AG08396 (cell line): ENCODE measurements around the gene TAAR2.
"Not testable (repeated sequence)": the region's sequence is repeated elsewhere in the genome, so short reads cannot be mapped to it uniquely, and the experiment has no call there.

Experiments
- DNase-seq: peaks from one replicate; pipeline ENCODE4 v3.0.0; 2012; ENCODE audit warnings: low spot score, mixed read lengths

Gene TAAR2

GRCh38 chr6:132624175-132624574, at the start of gene TAAR2:
TAAR2 (minus strand) TSS chr6:132624275; CDS start chr6:132624275, 0 bp downstream.
- no peak for DNase-seq

GRCh38 chr6:132673376-132674094, 49.5 kb upstream of the TAAR2 start:
- DNase-seq: no peak

GRCh38 chr6:132671295-132671694, 47.2 kb upstream of the TAAR2 start:
- DNase-seq: no peak

GRCh38 chr6:132669690-132670291, 45.7 kb upstream of the TAAR2 start:
- DNase-seq: peak; percentile 31

GRCh38 chr6:132666118-132666517, 42.0 kb upstream of the TAAR2 start:
- DNase-seq: no peak

- DNase-seq: no peak
Measured at GRCh38 chr6:132664309-132665034, 40.4 kb upstream of the TAAR2 start.

GRCh38 chr6:132663661-132664060, 39.6 kb upstream of the TAAR2 start:
- no peak for DNase-seq

GRCh38 chr6:132661906-132662305, 37.8 kb upstream of the TAAR2 start:
- DNase-seq: no peak

GRCh38 chr6:132659082-132659481, 35.0 kb upstream of the TAAR2 start, which contains the start of gene TAAR1:
TAAR1 (minus strand) TSS chr6:132659182; CDS start chr6:132646003, 13,179 bp downstream.
- no peak for DNase-seq

- DNase-seq: no peak
Measured at GRCh38 chr6:132651062-132651461, 27.0 kb upstream of the TAAR2 start.

GRCh38 chr6:132650429-132650828, 26.4 kb upstream of the TAAR2 start:
- DNase-seq: no peak

- no peak for DNase-seq
Measured at GRCh38 chr6:132648828-132649227, 24.8 kb upstream of the TAAR2 start.

GRCh38 chr6:132648356-132648755, 24.3 kb upstream of the TAAR2 start:
- peak; percentile 18 for DNase-seq

- no peak for DNase-seq
Measured at GRCh38 chr6:132643547-132643946, 19.5 kb upstream of the TAAR2 start.

GRCh38 chr6:132637135-132637534, 13.1 kb upstream of the TAAR2 start:
- not testable (repeated sequence) for DNase-seq

- not testable (repeated sequence) for DNase-seq
Measured at GRCh38 chr6:132635906-132636305, 11.8 kb upstream of the TAAR2 start.

- not testable (repeated sequence) for DNase-seq
Measured at GRCh38 chr6:132635288-132635687, 11.2 kb upstream of the TAAR2 start.

- DNase-seq: no peak
Measured at GRCh38 chr6:132634796-132635195, 10.7 kb upstream of the TAAR2 start.

GRCh38 chr6:132633362-132633761, 9.3 kb upstream of the TAAR2 start:
- DNase-seq: no peak

- no peak for DNase-seq
Measured at GRCh38 chr6:132623106-132623845, 799 bp downstream of the TAAR2 start.

GRCh38 chr6:132616677-132617076, 7.4 kb downstream of the TAAR2 start:
- no peak for DNase-seq

GRCh38 chr6:132614554-132614953, 9.5 kb downstream of the TAAR2 start:
- DNase-seq: no peak
